Ramos (cell line): Measurements from ENCODE around the gene RAB28.
"Not testable (repeated sequence)": the region's sequence is repeated elsewhere in the genome, so short reads cannot be mapped to it uniquely, and the experiment has no call there.

ENCODE experiments used
- in situ Hi-C: fragments of 300-500 bp; cut with MboI; formaldehyde crosslinking; loops from one replicate; pipeline ENCODE4 v1.14.3; 2022; ENCODE audit warnings: low sequenced_read_pairs; ENCODE audit not compliant: unreplicated experiment

Gene RAB28

GRCh38 chr4:13454786-13455185, 29.4 kb downstream of the RAB28 start:
- in situ Hi-C loops = no loop called here

- in situ Hi-C loops = no loop called here
Observed at GRCh38 chr4:13452927-13453579, 31.1 kb downstream of the RAB28 start.

GRCh38 chr4:13449590-13449989, 34.5 kb downstream of the RAB28 start:
- in situ Hi-C loops = no loop called here

- in situ Hi-C loops = no loop called here
Observed at GRCh38 chr4:13445841-13446790, 38.0 kb downstream of the RAB28 start.

- in situ Hi-C loops = no loop called here
Observed at GRCh38 chr4:13441506-13441905, 42.6 kb downstream of the RAB28 start.

- in situ Hi-C loops = no loop called here
Observed at GRCh38 chr4:13436962-13437361, 47.2 kb downstream of the RAB28 start.

GRCh38 chr4:13432453-13432852, 51.7 kb downstream of the RAB28 start:
- in situ Hi-C loops = no loop called here

GRCh38 chr4:13430834-13431568, 53.1 kb downstream of the RAB28 start:
- in situ Hi-C loops = no loop called here

GRCh38 chr4:13427599-13428325, 56.4 kb downstream of the RAB28 start:
- in situ Hi-C loops = no loop called here

- in situ Hi-C loops = no loop called here
Observed at GRCh38 chr4:13415068-13415785, 68.9 kb downstream of the RAB28 start.

GRCh38 chr4:13413729-13414437, 70.3 kb downstream of the RAB28 start:
- in situ Hi-C loops = no loop called here

GRCh38 chr4:13411942-13412341, 72.2 kb downstream of the RAB28 start:
- in situ Hi-C loops = no loop called here

GRCh38 chr4:13409324-13409723, 74.8 kb downstream of the RAB28 start:
- in situ Hi-C loops = no loop called here

GRCh38 chr4:13406156-13406555, 78.0 kb downstream of the RAB28 start:
- in situ Hi-C loops = not testable (repeated sequence)

GRCh38 chr4:13403833-13404232, 80.3 kb downstream of the RAB28 start:
- in situ Hi-C loops = no loop called here

- in situ Hi-C loops = no loop called here
Observed at GRCh38 chr4:13403326-13403725, 80.8 kb downstream of the RAB28 start.

- in situ Hi-C loops = no loop called here
Observed at GRCh38 chr4:13399257-13399656, 84.9 kb downstream of the RAB28 start.

GRCh38 chr4:13396161-13396560, 88.0 kb downstream of the RAB28 start:
- in situ Hi-C loops = no loop called here

- in situ Hi-C loops = not testable (repeated sequence)
Observed at GRCh38 chr4:13389901-13390300, 94.2 kb downstream of the RAB28 start.
